ENCODE measurements around the gene MST1.
"Not testable (repeated sequence)": the region's sequence is repeated elsewhere in the genome, so short reads cannot be mapped to it uniquely, and the experiment has no call there.

- TF ChIP-seq CTCF, POLR2A (IDR thresholded peaks at IDR 0.05): not testable (repeated sequence)
These were observed 3.4 kb downstream of the MST1 start for GRCh38 chr3:49685846-49686245.

Measured in adrenal gland (tissue), 5 donors.